PFSK-1 (cell line): ENCODE measurements around the gene PPP1R12B.

Source experiments
- FOXP2 ChIP-seq: optimal IDR thresholded peaks from 2 replicates; pipeline ENCODE3; 2011; ENCODE audit warnings: borderline replicate concordance, control low read depth, inconsistent platforms; ENCODE audit not compliant: insufficient read depth; ENCODE audit errors: extremely low read length, extremely low read depth
- POLR2AphosphoS5 ChIP-seq: IDR thresholded peaks from 2 replicates; pipeline ENCODE4 v1.6.1; 2012; ENCODE audit warnings: low read depth, mild to moderate bottlenecking, control low read depth, low read length, moderate library complexity
- SIN3A ChIP-seq: IDR thresholded peaks from 2 replicates; pipeline ENCODE4 v1.6.1; 2012; ENCODE audit warnings: mild to moderate bottlenecking, low read length, moderate library complexity, borderline replicate concordance; ENCODE audit not compliant: insufficient read depth
- TAF1 ChIP-seq: IDR thresholded peaks from 2 replicates; pipeline ENCODE4 v1.6.1; 2012; ENCODE audit warnings: low read length, control low read depth, borderline replicate concordance; ENCODE audit not compliant: insufficient read depth
- TF ChIP-seq, protein P1 (sequence below), 2 experiments: IDR thresholded peaks; 2 replicates each; pipeline versions ENCODE4 v1.6.1 to v1.8.0; 2011 to 2012; ENCODE audit warnings: low read depth in 2 of 2, low read length in 2 of 2, control low read depth in 1 of 2, inconsistent platforms in 1 of 2, mild to moderate bottlenecking in 1 of 2, moderate library complexity in 1 of 2; ENCODE audit not compliant: insufficient read depth in 1 of 2

PPP1R12B gene

DNA sequence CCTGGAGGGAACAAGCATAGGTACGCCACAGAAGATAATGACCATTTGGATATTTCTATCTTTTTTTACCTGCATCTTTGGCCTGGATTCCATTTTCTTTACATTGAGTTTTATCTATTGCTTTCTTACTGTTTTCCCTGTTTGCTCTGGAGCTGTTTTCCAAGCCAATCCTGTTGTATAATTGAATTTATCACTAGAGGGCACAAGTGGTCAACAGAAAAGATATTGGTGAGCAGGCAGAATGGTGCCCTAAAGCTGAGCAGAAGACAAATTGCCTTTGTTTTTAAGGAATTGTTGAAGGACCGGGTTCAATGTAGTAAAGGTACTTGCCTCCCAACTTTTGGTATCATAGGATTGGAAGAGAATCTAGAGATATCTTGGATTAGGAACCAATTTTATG lies 152.8 kb downstream of the PPP1R12B start:
- TF ChIP-seq SIN3A = no peak
- no peak for TF ChIP-seq TAF1
- no peak for TF ChIP-seq FOXP2
- TF ChIP-seq, protein P1, sequence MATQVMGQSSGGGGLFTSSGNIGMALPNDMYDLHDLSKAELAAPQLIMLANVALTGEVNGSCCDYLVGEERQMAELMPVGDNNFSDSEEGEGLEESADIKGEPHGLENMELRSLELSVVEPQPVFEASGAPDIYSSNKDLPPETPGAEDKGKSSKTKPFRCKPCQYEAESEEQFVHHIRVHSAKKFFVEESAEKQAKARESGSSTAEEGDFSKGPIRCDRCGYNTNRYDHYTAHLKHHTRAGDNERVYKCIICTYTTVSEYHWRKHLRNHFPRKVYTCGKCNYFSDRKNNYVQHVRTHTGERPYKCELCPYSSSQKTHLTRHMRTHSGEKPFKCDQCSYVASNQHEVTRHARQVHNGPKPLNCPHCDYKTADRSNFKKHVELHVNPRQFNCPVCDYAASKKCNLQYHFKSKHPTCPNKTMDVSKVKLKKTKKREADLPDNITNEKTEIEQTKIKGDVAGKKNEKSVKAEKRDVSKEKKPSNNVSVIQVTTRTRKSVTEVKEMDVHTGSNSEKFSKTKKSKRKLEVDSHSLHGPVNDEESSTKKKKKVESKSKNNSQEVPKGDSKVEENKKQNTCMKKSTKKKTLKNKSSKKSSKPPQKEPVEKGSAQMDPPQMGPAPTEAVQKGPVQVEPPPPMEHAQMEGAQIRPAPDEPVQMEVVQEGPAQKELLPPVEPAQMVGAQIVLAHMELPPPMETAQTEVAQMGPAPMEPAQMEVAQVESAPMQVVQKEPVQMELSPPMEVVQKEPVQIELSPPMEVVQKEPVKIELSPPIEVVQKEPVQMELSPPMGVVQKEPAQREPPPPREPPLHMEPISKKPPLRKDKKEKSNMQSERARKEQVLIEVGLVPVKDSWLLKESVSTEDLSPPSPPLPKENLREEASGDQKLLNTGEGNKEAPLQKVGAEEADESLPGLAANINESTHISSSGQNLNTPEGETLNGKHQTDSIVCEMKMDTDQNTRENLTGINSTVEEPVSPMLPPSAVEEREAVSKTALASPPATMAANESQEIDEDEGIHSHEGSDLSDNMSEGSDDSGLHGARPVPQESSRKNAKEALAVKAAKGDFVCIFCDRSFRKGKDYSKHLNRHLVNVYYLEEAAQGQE (IDR thresholded peaks at IDR 0.05; ENCODE audit: insufficient read depth in 1 of 2, low read depth in 2 of 2, low read length in 2 of 2) = no peak
- TF ChIP-seq POLR2AphosphoS5 = no peak

DNA sequence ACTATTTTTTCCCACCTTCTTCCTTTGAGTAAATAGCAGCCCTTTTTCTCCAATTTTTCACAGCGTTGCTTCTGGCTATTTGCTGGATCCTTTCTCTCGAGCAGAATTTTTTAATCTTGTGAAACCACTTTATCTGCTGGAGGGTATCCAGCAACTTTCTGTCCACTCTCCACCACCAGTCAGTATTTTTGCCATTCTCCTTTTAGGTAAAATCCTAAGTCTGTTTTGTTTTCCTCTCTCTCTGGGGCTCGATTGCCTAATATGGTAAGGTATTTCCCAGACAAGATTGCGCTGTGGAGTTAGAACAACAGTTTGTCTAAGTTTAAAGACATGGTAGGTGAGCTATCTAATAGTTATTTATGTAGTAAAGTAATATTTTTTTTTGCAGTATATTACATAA lies 156.9 kb downstream of the PPP1R12B start:
- no peak for TF ChIP-seq SIN3A
- no peak for TF ChIP-seq POLR2AphosphoS5
- TF ChIP-seq FOXP2 = no peak
- TF ChIP-seq TAF1 = no peak
- TF ChIP-seq, protein P1 (IDR thresholded peaks at IDR 0.05; ENCODE audit: insufficient read depth in 1 of 2, low read depth in 2 of 2, low read length in 2 of 2) = no peak

DNA sequence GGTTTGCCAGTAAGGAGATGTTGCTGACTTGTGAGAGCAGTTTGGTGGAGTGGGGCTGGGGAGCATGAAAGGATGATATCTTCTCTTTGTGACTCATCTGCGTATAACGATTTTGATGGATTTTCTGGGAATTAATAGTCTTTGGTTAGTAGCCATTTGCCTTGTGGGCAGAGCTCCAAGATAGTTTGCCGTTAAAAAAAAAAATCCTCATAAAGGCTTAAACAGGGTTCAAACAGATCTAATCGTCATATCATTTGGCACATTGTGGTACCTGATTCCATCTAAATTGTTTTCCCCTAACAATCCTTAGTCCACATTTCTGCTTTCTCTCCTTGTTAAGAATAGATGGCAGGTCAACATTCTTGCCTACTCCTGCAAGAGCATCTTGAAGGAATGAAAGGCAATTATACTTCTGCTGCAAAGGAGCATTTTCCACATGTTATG lies 168.0 kb downstream of the PPP1R12B start:
- TF ChIP-seq, protein P1 (IDR thresholded peaks at IDR 0.05; ENCODE audit: insufficient read depth in 1 of 2, low read depth in 2 of 2, low read length in 2 of 2) = no peak
- TF ChIP-seq SIN3A = no peak
- TF ChIP-seq POLR2AphosphoS5 = no peak
- TF ChIP-seq FOXP2 = no peak
- TF ChIP-seq TAF1 = no peak

DNA sequence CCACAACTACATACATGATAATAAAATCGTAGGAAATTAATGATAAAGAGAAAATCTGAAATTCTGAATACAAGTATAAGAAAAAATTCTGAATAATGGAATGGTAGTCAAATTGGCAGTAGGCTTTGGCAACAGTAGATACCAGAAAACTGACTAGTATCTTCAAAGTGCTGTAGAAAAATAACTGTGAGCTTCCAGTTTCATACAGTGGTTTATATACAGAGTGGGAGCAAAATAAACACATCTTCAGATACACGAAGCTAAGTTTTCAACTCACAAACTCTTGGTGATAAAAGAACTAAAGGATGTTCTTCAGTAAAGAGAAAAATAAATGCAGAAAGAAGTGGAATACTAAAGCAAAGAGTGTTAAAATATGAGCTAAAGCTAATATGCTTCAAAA lies 173.4 kb downstream of the PPP1R12B start:
- TF ChIP-seq POLR2AphosphoS5 = no peak
- no peak for TF ChIP-seq SIN3A
- TF ChIP-seq, protein P1 (IDR thresholded peaks at IDR 0.05; ENCODE audit: insufficient read depth in 1 of 2, low read depth in 2 of 2, low read length in 2 of 2) = no peak
- TF ChIP-seq FOXP2 = no peak
- no peak for TF ChIP-seq TAF1

DNA sequence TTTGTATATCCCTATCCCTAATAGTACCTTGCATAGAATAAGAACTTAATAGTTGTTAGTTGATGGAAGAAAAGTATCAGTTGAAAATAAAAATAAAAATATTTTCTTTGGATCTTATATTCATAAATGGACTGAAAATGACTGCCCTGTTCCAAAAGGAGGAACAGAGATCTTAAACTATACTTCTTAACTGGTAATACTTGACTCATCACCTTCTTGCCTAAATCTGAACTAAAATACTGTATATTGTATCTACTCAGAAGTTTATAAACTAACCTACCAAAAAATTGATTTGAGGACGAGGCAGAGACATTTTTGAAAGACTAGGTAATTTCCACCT lies 182.9 kb downstream of the PPP1R12B start:
- TF ChIP-seq, protein P1 (IDR thresholded peaks at IDR 0.05; ENCODE audit: insufficient read depth in 1 of 2, low read depth in 2 of 2, low read length in 2 of 2) = no peak
- TF ChIP-seq SIN3A = no peak
- no peak for TF ChIP-seq TAF1
- no peak for TF ChIP-seq FOXP2
- TF ChIP-seq POLR2AphosphoS5 = no peak
